GM12878 (cell line): ENCODE data around the gene MRNIP. TPM values are rescaled to one million over a fixed set of nuclear protein-coding genes. Genes with fewer than 3 reads are reported as not detected.

Experiments used
- BMI1 ChIP-seq: fragments of 450-650 bp; IDR thresholded peaks from 2 replicates; pipeline ENCODE4 v1.6.1; 2016; ENCODE audit warnings: mild to moderate bottlenecking, moderate library complexity, borderline replicate concordance
- CBFB ChIP-seq: IDR thresholded peaks from 2 replicates; pipeline ENCODE4 v1.6.1; 2016; ENCODE audit warnings: antibody characterized with exemption, low read depth
- CEBPB ChIP-seq, 2 experiments: fragments of 150-350 bp in 1 of 2; IDR thresholded peaks; 2 replicates each; pipeline ENCODE4 v1.6.1; 2012 to 2014; ENCODE audit warnings: low read depth in 2 of 2, low read length in 2 of 2, borderline replicate concordance in 1 of 2, inconsistent platforms in 1 of 2
- E2F4 ChIP-seq: IDR thresholded peaks from 2 replicates; pipeline ENCODE4 v1.6.1; 2012; ENCODE audit warnings: low read depth, low read length, improper control_type of control experiment
- HDAC6 ChIP-seq: fragments of 200-600 bp; sonication (generic); IDR thresholded peaks from one replicate; pipeline ENCODE4 v1.8.0; 2017; ENCODE audit warnings: antibody characterized with exemption; ENCODE audit not compliant: unreplicated experiment
- NR2C2 ChIP-seq: IDR thresholded peaks from 2 replicates; pipeline ENCODE4 v1.6.1; 2011; ENCODE audit warnings: borderline replicate concordance, low read depth; ENCODE audit not compliant: control insufficient read depth, insufficient read length
- POLR2AphosphoS5 ChIP-seq: IDR thresholded peaks from 2 replicates; pipeline ENCODE4 v1.6.1; 2011; ENCODE audit warnings: mild to moderate bottlenecking, low read length, inconsistent platforms
- RELA ChIP-seq: fragments of 450-650 bp; IDR thresholded peaks from 2 replicates; pipeline ENCODE4 v1.8.0; 2014; ENCODE audit warnings: borderline replicate concordance; ENCODE audit not compliant: partially characterized antibody
- ZNF384 ChIP-seq: IDR thresholded peaks from 2 replicates; pipeline ENCODE4 v1.6.1; 2012; ENCODE audit warnings: low read depth, mild to moderate bottlenecking, low read length, improper control_type of control experiment, borderline replicate concordance
- polyA plus RNA-seq, 11 experiments: library from polyadenylated mRNA; depleted of rRNA in 4 of 11; unstranded in 6 of 11; stranded (reverse) in 5 of 11; fragments of >200 nt; fragmentation: Nextera tagmentation in 4 of 11; fragmentation: Illumina TruSeq in 1 of 11; extraction: Ambion mirVana in 4 of 11; extraction: Trizol in 1 of 11; gene quantifications; 1 replicate in 1 of 11; 2 replicates in 10 of 11; pipeline versions ENCODE4 v1.2.1 to v1.2.3, GENCODE V29; 2011 to 2016; ENCODE audit warnings: inconsistent platforms in 2 of 11, missing spikeins in 2 of 11, low read depth in 1 of 11
- total RNA-seq, 4 experiments: library from RNA; depleted of rRNA in 3 of 4; stranded (reverse); fragments of >200 nt in 3 of 4; fragmentation: Illumina TruSeq in 1 of 4; extraction: Trizol in 1 of 4; gene quantifications; 2 replicates each; pipeline versions ENCODE4 v1.2.1 to v1.2.3, GENCODE V29; 2013 to 2021
- TF ChIP-seq, protein P1 (sequence below), 3 experiments: IDR thresholded peaks in 2 of 3; conservative IDR thresholded peaks in 1 of 3; 2 replicates each; pipeline ENCODE4 v1.5.1; 2011; ENCODE audit warnings: low read depth in 3 of 3, low read length in 3 of 3, mild to moderate bottlenecking in 3 of 3, control low read depth in 2 of 3, moderate library complexity in 2 of 3, inconsistent platforms in 1 of 3, mixed read lengths in 1 of 3; ENCODE audit not compliant: control insufficient read depth in 2 of 3, insufficient read depth in 1 of 3; ENCODE audit errors: extremely low read depth in 1 of 3
- TF ChIP-seq, protein P2 (sequence below): fragments of 150-350 bp; IDR thresholded peaks from 2 replicates; pipeline ENCODE4 v1.6.1; 2014; ENCODE audit warnings: mild to moderate bottlenecking, low read depth, low read length

MRNIP gene
- total and polyA plus RNA-seq, 10 of the 15 experiments (the other 5 are each of a cell fraction or from before 2014, with no cell fraction given): 2.4 to 30.4 (median 13.1) TPM

GRCh38 chr5:179866241-179867078 lies 7.8 kb upstream of the MRNIP start (continued):
- no peak for TF ChIP-seq CEBPB (IDR thresholded peaks at IDR 0.05; ENCODE audit: borderline replicate concordance in 1 of 2, low read depth in 2 of 2, low read length in 2 of 2)
- TF ChIP-seq, protein P1, sequence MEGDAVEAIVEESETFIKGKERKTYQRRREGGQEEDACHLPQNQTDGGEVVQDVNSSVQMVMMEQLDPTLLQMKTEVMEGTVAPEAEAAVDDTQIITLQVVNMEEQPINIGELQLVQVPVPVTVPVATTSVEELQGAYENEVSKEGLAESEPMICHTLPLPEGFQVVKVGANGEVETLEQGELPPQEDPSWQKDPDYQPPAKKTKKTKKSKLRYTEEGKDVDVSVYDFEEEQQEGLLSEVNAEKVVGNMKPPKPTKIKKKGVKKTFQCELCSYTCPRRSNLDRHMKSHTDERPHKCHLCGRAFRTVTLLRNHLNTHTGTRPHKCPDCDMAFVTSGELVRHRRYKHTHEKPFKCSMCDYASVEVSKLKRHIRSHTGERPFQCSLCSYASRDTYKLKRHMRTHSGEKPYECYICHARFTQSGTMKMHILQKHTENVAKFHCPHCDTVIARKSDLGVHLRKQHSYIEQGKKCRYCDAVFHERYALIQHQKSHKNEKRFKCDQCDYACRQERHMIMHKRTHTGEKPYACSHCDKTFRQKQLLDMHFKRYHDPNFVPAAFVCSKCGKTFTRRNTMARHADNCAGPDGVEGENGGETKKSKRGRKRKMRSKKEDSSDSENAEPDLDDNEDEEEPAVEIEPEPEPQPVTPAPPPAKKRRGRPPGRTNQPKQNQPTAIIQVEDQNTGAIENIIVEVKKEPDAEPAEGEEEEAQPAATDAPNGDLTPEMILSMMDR (IDR thresholded peaks at IDR 0.05 in 2 of 3, conservative IDR thresholded peaks at IDR 0.05 in 1 of 3; ENCODE audit: control insufficient read depth in 2 of 3, extremely low read depth in 1 of 3, insufficient read depth in 1 of 3, low read depth in 3 of 3, low read length in 3 of 3): peak; percentile 32 to 42 (median 38); a peak in 3 of 6 replicates
- no peak for TF ChIP-seq HDAC6
- TF ChIP-seq POLR2AphosphoS5: 0 out of 2 replicates have a peak, but pooled peaks have one; percentile 12
- no peak for TF ChIP-seq CBFB
- no peak for TF ChIP-seq BMI1
- TF ChIP-seq, protein P2, sequence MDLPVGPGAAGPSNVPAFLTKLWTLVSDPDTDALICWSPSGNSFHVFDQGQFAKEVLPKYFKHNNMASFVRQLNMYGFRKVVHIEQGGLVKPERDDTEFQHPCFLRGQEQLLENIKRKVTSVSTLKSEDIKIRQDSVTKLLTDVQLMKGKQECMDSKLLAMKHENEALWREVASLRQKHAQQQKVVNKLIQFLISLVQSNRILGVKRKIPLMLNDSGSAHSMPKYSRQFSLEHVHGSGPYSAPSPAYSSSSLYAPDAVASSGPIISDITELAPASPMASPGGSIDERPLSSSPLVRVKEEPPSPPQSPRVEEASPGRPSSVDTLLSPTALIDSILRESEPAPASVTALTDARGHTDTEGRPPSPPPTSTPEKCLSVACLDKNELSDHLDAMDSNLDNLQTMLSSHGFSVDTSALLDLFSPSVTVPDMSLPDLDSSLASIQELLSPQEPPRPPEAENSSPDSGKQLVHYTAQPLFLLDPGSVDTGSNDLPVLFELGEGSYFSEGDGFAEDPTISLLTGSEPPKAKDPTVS: no peak
- no peak for TF ChIP-seq RELA
- TF ChIP-seq E2F4: no peak
- TF ChIP-seq ZNF384: no peak
- TF ChIP-seq NR2C2: no peak
